SK-N-SH (cell line): ENCODE measurements around the gene PCGF2. TPM values are rescaled to one million over a fixed set of nuclear protein-coding genes. Genes with fewer than 3 reads are reported as not detected.

Experiments used
- CTCF ChIA-PET: fragments of 300-600, 350-600 bp; formaldehyde crosslinking; extraction: SDS; loops from one replicate; lab custom pipeline; 2021; lab: Yijun Ruan, JAX
- POLR2A ChIA-PET: fragments of 350-600 bp; sonication (Branson Sonifier 250); formaldehyde crosslinking; extraction: SDS; loops from one replicate; lab custom pipeline; 2020; ENCODE audit warnings: antibody characterized with exemption, inconsistent platforms; lab: Yijun Ruan, JAX
- DNase-seq: peaks from one replicate; pipeline ENCODE4 v3.0.0; 2012
- H2AFZ ChIP-seq: fragments of 200-600 bp; sonication (generic); 2 replicates; pipeline ENCODE4 v1.8.1; 2016; ENCODE audit warnings: antibody characterized with exemption, mild to moderate bottlenecking, low read depth
- H3F3A ChIP-seq: fragments of 200-600 bp; sonication (generic); replicated peaks from 2 replicates; pipeline ENCODE3; 2016; ENCODE audit warnings: antibody characterized with exemption, mild to moderate bottlenecking; ENCODE audit not compliant: insufficient read depth
- H3K27ac ChIP-seq, 2 experiments: fragments of 200-500 bp in 1 of 2; fragments of 200-600 bp in 1 of 2; sonication (Bioruptor generic) in 1 of 2; sonication (generic), shearing (Covaris generic) in 1 of 2; 2 replicates each; pipeline versions ENCODE4 v1.5.1 to v1.6.1; 2014 to 2016; ENCODE audit warnings: low read depth in 2 of 2, inconsistent platforms in 1 of 2, low read length in 1 of 2, mild to moderate bottlenecking in 1 of 2, mixed read lengths in 1 of 2
- H3K27me3 ChIP-seq: fragments of 200-600 bp; sonication (generic), shearing (Covaris generic); 2 replicates; pipeline ENCODE4 v1.6.1; 2016; ENCODE audit warnings: mixed run types; ENCODE audit not compliant: insufficient read depth
- H3K36me3 ChIP-seq, 2 experiments: fragments of 200-500 bp in 1 of 2; fragments of 200-600 bp in 1 of 2; sonication (Bioruptor generic) in 1 of 2; sonication (generic) in 1 of 2; replicated peaks in 1 of 2; 2 replicates each; pipeline versions ENCODE3 to v1.5.1; 2014 to 2016; ENCODE audit warnings: low read length in 1 of 2, mild to moderate bottlenecking in 1 of 2; ENCODE audit not compliant: insufficient read depth in 2 of 2, control insufficient read depth in 1 of 2
- H3K4me1 ChIP-seq, 2 experiments: fragments of 200-500 bp in 1 of 2; fragments of 200-600 bp in 1 of 2; sonication (Bioruptor generic) in 1 of 2; sonication (generic), shearing (Covaris generic) in 1 of 2; 2 replicates each; pipeline versions ENCODE4 v1.5.1 to v1.6.1; 2014 to 2016; ENCODE audit warnings: low read depth in 1 of 2, low read length in 1 of 2, mixed run types in 1 of 2; ENCODE audit not compliant: insufficient read depth in 2 of 2, control insufficient read depth in 1 of 2
- H3K4me2 ChIP-seq: fragments of 200-600 bp; sonication (generic), shearing (Covaris generic); 2 replicates; pipeline ENCODE4 v1.6.1; 2017; ENCODE audit warnings: mixed run types
- H3K4me3 ChIP-seq, 2 experiments: fragments of 200-500 bp in 1 of 2; fragments of 200-600 bp in 1 of 2; sonication (Bioruptor generic) in 1 of 2; sonication (generic), shearing (Covaris generic) in 1 of 2; 2 replicates each; pipeline versions ENCODE4 v1.5.1 to v1.8.1; 2014 to 2016; ENCODE audit warnings: low read depth in 2 of 2, inconsistent platforms in 1 of 2, low read length in 1 of 2, mild to moderate bottlenecking in 1 of 2, mixed read lengths in 1 of 2, moderate library complexity in 1 of 2
- H3K79me2 ChIP-seq: fragments of 200-600 bp; sonication (generic); 2 replicates; pipeline ENCODE4 v1.8.1; 2017; ENCODE audit warnings: mild to moderate bottlenecking; ENCODE audit not compliant: insufficient read depth
- H3K9ac ChIP-seq: fragments of 200-600 bp; sonication (generic); 2 replicates; pipeline ENCODE4 v1.6.1; 2017; ENCODE audit warnings: mixed run types
- H3K9me2 ChIP-seq: fragments of 200-600 bp; sonication (generic); 2 replicates; pipeline ENCODE4 v1.6.1; 2017; ENCODE audit warnings: mixed run types
- H3K9me3 ChIP-seq: fragments of 200-600 bp; sonication (generic); 2 replicates; pipeline ENCODE4 v1.6.1; 2017; ENCODE audit warnings: mixed run types, mild to moderate bottlenecking, moderate library complexity
- H4K20me1 ChIP-seq: fragments of 200-600 bp; sonication (generic); 2 replicates; pipeline ENCODE4 v1.6.1; 2017; ENCODE audit warnings: mild to moderate bottlenecking, mixed run types; ENCODE audit not compliant: insufficient read depth
- CHD2 ChIP-seq: fragments of 150-350 bp; IDR thresholded peaks from 2 replicates; pipeline ENCODE4 v1.6.1; 2018; ENCODE audit warnings: low read length; ENCODE audit not compliant: partially characterized antibody
- EP300 ChIP-seq, 2 experiments: IDR thresholded peaks; 2 replicates each; pipeline versions ENCODE4 v1.4.0 to v1.6.1; 2012; ENCODE audit warnings: borderline replicate concordance in 1 of 2, low read depth in 1 of 2, low read length in 1 of 2
- FOSL2 ChIP-seq: IDR thresholded peaks from 2 replicates; pipeline ENCODE4 v1.4.0; 2012; ENCODE audit warnings: low read depth, mild to moderate bottlenecking, moderate library complexity, borderline replicate concordance
- GABPA ChIP-seq: IDR thresholded peaks from 2 replicates; pipeline ENCODE4 v1.4.0; 2012; ENCODE audit warnings: low read depth, mild to moderate bottlenecking
- JUND ChIP-seq: IDR thresholded peaks from 2 replicates; pipeline ENCODE4 v1.4.0; 2012
- MXI1 ChIP-seq: IDR thresholded peaks from 2 replicates; pipeline ENCODE4 v1.6.1; 2012; ENCODE audit warnings: mild to moderate bottlenecking, low read depth, low read length, improper control_type of control experiment
- NFIC ChIP-seq: IDR thresholded peaks from 2 replicates; pipeline ENCODE4 v1.4.0; 2012; ENCODE audit warnings: borderline replicate concordance
- NRF1 ChIP-seq: IDR thresholded peaks from 2 replicates; pipeline ENCODE4 v1.6.1; 2012; ENCODE audit warnings: low read depth, mild to moderate bottlenecking, low read length
- RAD21 ChIP-seq: IDR thresholded peaks from 2 replicates; pipeline ENCODE4 v1.6.1; 2012; ENCODE audit warnings: mild to moderate bottlenecking, low read length
- RXRA ChIP-seq: IDR thresholded peaks from 2 replicates; pipeline ENCODE4 v1.4.0; 2012; ENCODE audit warnings: low read depth, mild to moderate bottlenecking, borderline replicate concordance
- TAF1 ChIP-seq: IDR thresholded peaks from 2 replicates; pipeline ENCODE4 v1.6.1; 2012; ENCODE audit warnings: low read depth, mild to moderate bottlenecking, low read length, moderate library complexity, borderline replicate concordance
- TEAD4 ChIP-seq: IDR thresholded peaks from 2 replicates; pipeline ENCODE4 v1.4.0; 2012; ENCODE audit warnings: mild to moderate bottlenecking, borderline replicate concordance; ENCODE audit not compliant: insufficient read depth
- USF2 ChIP-seq: fragments of 150-350 bp; IDR thresholded peaks from 2 replicates; pipeline ENCODE4 v1.6.1; 2017; ENCODE audit warnings: antibody characterized with exemption, low read length, low read depth, borderline replicate concordance
- WGBS: methylation state at CpG from one replicate; pipeline ENCODE4 v1.1.6; 2017; ENCODE audit warnings: low lambda C conversion rate; 5-methylcytosine and 5-hydroxymethylcytosine counted together
- polyA plus RNA-seq, 3 experiments: library from polyadenylated mRNA; depleted of rRNA; stranded (reverse); fragments of >200 nt; gene quantifications; 2 replicates each; pipeline ENCODE4 v1.2.3, GENCODE V29; 2012

Gene PCGF2
- polyA plus RNA-seq, 1 of the 3 experiments (the other 2 are of a cell fraction), result 39.8 TPM

GRCh38 chr17:38768417-38768816 is 20.3 kb upstream of the PCGF2 start:
- WGBS, result 70% methylated on average over 5 of the region's 6 CpGs
- Histone ChIP-seq H3K4me2 (no peak overlapping the region), H3K27me3 (no peaks in the 10 kb centered on the region), H3F3A (peaks cover 25% of the 10 kb centered on the region), H2AFZ (no peak overlapping the region), H3K4me3 (no peak overlapping the region), H3K9ac (no peak overlapping the region), H3K27ac (no peak overlapping the region; a peak in 1 of 4 replicates), H4K20me1 (peaks cover 8% of the 10 kb centered on the region; the same call in 1 of the 2 replicates), H3K9me2 (no peaks in the 10 kb centered on the region), H3K36me3 (peaks cover 71 to 86% of the 10 kb centered on the region in 2 experiments), H3K4me1 (no peaks in the 10 kb centered on the region; a peak in 1 of 4 replicates), H3K79me2 (no peaks in the 10 kb centered on the region), H3K9me3 (no peaks in the 10 kb centered on the region)
- TF ChIP-seq FOSL2 (no peak), CHD2 (no peak), USF2 (no peak), JUND (no peak), NRF1 (no peak), RAD21 (no peak), EP300 (IDR thresholded peaks at IDR 0.05; ENCODE audit: borderline replicate concordance in 1 of 2, low read depth in 1 of 2, low read length in 1 of 2) (no peak)
- no peak for DNase-seq
- ChIA-PET CTCF (interaction anchor here (1.4 kb wide), 1 partner anchor 34 kb away, joined by 4 read pairs; no protein-coding TSS in a partner anchor), POLR2A (no interaction called here)

- H4K20me1 ChIP-seq, result peaks cover 8% of the 10 kb centered on the region; the same call in 1 of the 2 replicates
- H3K9me2 ChIP-seq, result no peaks in the 10 kb centered on the region
- 98% methylated on average over 4 of the region's 5 CpGs for WGBS
- no peak overlapping the region for H3K4me3 ChIP-seq
- H3K27ac ChIP-seq, result no peak overlapping the region
- ChIA-PET CTCF (interaction anchor here (1.1 kb wide), 1 partner anchor 9 kb away, joined by 3 read pairs; no protein-coding TSS in a partner anchor), POLR2A (interaction anchor here (1.3 kb wide), 1 partner anchor 12 kb away, joined by 3 read pairs; no protein-coding TSS in a partner anchor)
- H3K9me3 ChIP-seq, result no peaks in the 10 kb centered on the region
- H3K36me3 ChIP-seq, result peaks cover 51 to 79% of the 10 kb centered on the region in 2 experiments
- H3K79me2 ChIP-seq, result no peaks in the 10 kb centered on the region
- no peak for DNase-seq
- H3F3A ChIP-seq, result peaks cover 28% of the 10 kb centered on the region
- H3K4me2 ChIP-seq, result no peak overlapping the region
- TF ChIP-seq NFIC (no peak), FOSL2 (no peak), JUND (no peak), TEAD4 (no peak), RXRA (no peak)
- no peaks in the 10 kb centered on the region; a peak in 1 of 4 replicates for H3K4me1 ChIP-seq
- no peaks in the 10 kb centered on the region for H3K27me3 ChIP-seq
- no peak overlapping the region for H2AFZ ChIP-seq
- no peak overlapping the region for H3K9ac ChIP-seq
Observed at GRCh38 chr17:38766341-38766740, 18.2 kb upstream of the PCGF2 start.

- Histone ChIP-seq H3K27me3 (no peaks in the 10 kb centered on the region), H3K4me2 (no peak overlapping the region), H3K9ac (no peak overlapping the region), H3K9me2 (no peaks in the 10 kb centered on the region), H3K4me1 (no peaks in the 10 kb centered on the region), H3K27ac (no peak overlapping the region), H2AFZ (no peak overlapping the region), H4K20me1 (peaks cover 8% of the 10 kb centered on the region; the same call in 1 of the 2 replicates), H3K36me3 (peaks cover 57 to 63% of the 10 kb centered on the region in 2 experiments), H3F3A (peaks cover 24% of the 10 kb centered on the region), H3K79me2 (peaks cover 15% of the 10 kb centered on the region; the same call in 1 of the 2 replicates), H3K9me3 (no peaks in the 10 kb centered on the region), H3K4me3 (no peak overlapping the region)
- DNase-seq, result no peak
- 60% methylated on average over 1 of the region's 3 CpGs for WGBS
- POLR2A ChIA-PET, result no interaction called here
- CTCF ChIA-PET, result interaction anchor here (0.5 to 2.1 kb wide), 11 partner anchors 10 to 443 kb away, joined by 3 to 9 read pairs (median 3); partner anchors contain the start of genes CWC25 and PSMB3
- no peak for TF ChIP-seq TAF1
- TF ChIP-seq GABPA, result no peak
- TF ChIP-seq MXI1, result no peak
- TF ChIP-seq FOSL2, result no peak
- TF ChIP-seq JUND, result no peak
Observed at GRCh38 chr17:38762231-38762630, 14.1 kb upstream of the PCGF2 start.
